Prostate gland (tissue), 2 donors: ENCODE results near the gene DUSP28.

Source experiments
- CTCF ChIP-seq, 4 experiments: fragments of 200-600 bp in 2 of 4; fragments of 450-650 bp in 2 of 4; sonication (generic) in 2 of 4; IDR thresholded peaks; 1 replicate in 3 of 4; 2 replicates in 1 of 4; pipeline ENCODE4 v1.5.1; 2016 to 2019; ENCODE audit warnings: antibody characterized with exemption in 4 of 4, mild to moderate bottlenecking in 2 of 4, moderate library complexity in 2 of 4
- POLR2A ChIP-seq: fragments of 450-650 bp; IDR thresholded peaks from one replicate; pipeline ENCODE4 v1.6.1; 2016; ENCODE audit warnings: antibody characterized with exemption, mild to moderate bottlenecking

- TF ChIP-seq POLR2A: no peak
- no peak for TF ChIP-seq CTCF (IDR thresholded peaks at IDR 0.05)
Measured at GRCh38 chr2:240593703-240594451, 33.7 kb downstream of the DUSP28 start.
